ENCODE data around the gene CRIP1.
A peak's percentile ranks its signal among the peaks of the same experiment; 100 is the strongest.

CRIP1 gene

GRCh38 chr14:105486163-105486973, at the start of gene CRIP1:
TSS of gene CRIP1 (plus strand) at chr14:105486886. CDS start at chr14:105487260, 374 bp downstream.
- DNase-seq (ENCODE audit: low spot score), result no peak
- Mint-ChIP-seq H3K4me3 (peak within 1 kb of the TSS; percentile 91), H3K4me1 (ENCODE audit: low read depth) (peaks cover 26% of the 10 kb centered on the region), H3K9me3 (no peaks in the 10 kb centered on the region), H3K36me3 (ENCODE audit: low read depth) (peaks cover 7% of the 10 kb centered on the region), H3K27ac (peak within 1 kb of the TSS; percentile 88), H3K27me3 (ENCODE audit: low read depth) (no peaks in the 10 kb centered on the region)

DNA sequence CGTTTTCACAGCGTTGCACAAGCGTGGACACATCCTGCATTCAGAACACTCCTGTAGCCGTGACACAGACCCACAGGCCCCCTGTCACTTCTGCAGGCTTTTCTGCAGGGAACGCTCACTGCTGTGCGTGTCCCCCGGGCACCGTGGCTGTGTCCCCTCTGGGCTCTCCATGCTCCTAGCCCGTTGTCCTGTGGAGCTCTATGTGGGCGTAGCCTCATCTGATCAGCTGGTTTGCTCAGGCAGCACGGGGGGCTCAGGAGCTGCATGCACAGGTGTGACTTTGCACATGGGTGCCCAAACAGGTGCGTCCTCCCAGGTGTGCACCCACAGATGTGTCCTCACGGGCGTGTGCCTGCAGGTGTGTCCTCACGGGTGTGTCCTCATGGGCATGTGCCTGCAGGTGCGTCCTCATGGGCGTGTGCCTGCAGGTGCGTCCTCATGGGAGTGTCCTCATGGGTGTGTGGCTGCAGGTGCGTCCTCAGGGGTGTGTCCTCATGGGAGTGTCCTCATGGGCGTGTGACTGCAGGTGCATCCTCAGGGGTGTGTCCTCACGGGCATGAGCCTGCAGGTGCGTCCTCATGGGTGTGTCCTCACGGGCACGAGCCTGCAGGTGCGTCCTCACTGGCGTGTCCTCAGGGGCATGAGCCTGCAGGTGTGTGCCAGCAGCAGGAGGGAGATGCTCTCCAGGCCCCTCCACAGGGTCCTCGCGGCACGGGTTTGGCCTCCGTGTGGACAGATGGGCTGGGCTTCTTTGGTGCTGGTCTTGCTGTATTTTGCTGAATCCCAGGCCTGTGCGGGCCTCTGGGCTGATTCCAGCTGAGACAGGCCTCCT, 49.6 kb upstream of the CRIP1 start:
- Mint-ChIP-seq H3K4me3 (no peak overlapping the region), H3K27ac (no peak overlapping the region), H3K4me1 (ENCODE audit: low read depth) (no peaks in the 10 kb centered on the region), H3K9me3 (no peaks in the 10 kb centered on the region), H3K27me3 (ENCODE audit: low read depth) (no peaks in the 10 kb centered on the region), H3K36me3 (ENCODE audit: low read depth) (peaks cover 12% of the 10 kb centered on the region)
- DNase-seq (ENCODE audit: low spot score), result no peak

DNA sequence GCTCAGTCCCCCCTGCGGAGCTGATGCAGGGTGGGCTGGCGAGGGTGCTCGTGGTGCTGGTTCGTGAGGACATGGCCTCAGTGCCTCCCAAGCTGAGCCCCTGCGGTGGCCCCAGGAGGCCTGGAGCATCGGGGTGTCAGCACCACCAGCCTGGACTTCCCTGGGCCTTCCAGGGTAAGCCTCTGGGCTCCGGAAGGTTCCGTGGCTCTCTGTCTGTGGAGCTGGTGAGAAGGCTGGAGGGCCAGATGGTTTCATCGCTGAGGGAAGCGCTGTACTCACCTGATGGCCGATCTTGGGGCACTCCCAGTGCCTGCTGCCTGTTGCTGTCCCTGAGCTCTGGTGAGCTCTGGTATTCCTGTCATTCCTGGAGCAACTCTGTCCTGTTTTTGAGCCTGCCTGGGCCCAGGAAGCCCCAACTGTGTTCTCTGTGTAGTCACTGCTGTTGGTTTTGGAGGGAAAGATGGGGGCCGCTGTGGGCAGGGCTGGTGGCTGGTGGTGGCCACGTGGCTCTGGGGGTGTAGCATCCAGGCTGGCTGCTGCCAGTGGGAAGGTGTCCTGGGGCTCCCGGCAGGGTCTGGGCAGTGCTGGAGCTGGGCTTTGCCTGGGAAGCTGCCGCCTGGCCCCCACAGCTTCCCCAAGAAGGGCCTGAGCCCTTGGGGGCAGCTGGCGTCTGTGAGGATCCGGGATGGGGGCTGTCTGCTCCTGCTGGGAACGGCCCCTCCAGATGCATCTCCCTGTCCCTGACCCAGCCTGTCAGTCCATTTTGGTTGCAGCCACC, 48.8 kb upstream of the CRIP1 start:
- Mint-ChIP-seq H3K4me1 (ENCODE audit: low read depth) (no peaks in the 10 kb centered on the region), H3K9me3 (no peaks in the 10 kb centered on the region), H3K4me3 (no peak overlapping the region), H3K27me3 (ENCODE audit: low read depth) (no peaks in the 10 kb centered on the region), H3K36me3 (ENCODE audit: low read depth) (peaks cover 14% of the 10 kb centered on the region), H3K27ac (no peak overlapping the region)
- no peak for DNase-seq (ENCODE audit: low spot score)

GRCh38 chr14:105439179-105439578, 47.5 kb upstream of the CRIP1 start:
- Mint-ChIP-seq H3K36me3 (ENCODE audit: low read depth) (peaks cover 14% of the 10 kb centered on the region), H3K4me3 (no peak overlapping the region), H3K9me3 (no peaks in the 10 kb centered on the region), H3K27ac (no peak overlapping the region), H3K4me1 (ENCODE audit: low read depth) (no peaks in the 10 kb centered on the region), H3K27me3 (ENCODE audit: low read depth) (no peaks in the 10 kb centered on the region)
- no peak for DNase-seq (ENCODE audit: low spot score)

DNA sequence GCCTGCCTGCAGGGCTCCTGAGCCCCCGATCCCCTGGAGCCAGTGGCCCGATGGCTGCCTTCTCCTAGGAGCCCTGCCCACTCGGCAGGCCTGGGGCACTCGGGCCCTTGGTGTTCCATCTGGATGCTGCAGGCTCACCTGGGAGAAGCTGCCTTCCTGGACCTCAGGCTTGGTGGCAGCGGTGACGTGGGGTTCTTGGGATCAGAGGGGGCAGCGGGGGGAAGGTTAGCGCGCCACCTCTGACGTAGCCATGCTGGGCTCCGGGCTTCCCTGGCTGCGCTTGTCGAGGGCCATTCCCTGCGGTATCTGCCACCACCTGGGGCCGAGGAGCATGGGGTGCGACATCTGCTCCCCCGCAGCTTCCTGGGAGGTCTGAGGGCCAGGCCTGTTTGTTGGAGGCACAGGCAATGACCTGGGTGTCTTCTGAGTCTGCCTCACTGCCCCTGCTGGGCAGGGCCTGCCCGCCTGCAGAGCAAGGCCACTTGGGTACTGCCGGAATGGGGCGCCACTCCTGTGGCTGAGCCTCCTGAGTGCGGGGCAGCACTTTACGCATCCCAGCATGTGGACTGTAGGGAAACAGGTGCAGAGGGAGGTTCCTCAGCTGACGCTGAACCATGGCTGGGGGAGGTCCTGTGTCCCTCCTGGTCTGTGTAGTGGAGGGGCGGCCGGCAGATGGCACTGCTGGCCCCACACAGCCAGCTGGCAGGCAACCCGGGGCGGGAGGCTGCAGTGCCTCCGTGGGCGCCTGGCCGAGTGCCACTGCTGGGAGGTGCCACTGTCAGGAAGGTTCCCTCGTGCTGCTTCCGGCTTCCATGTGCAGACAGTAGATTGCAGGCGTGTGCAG, 46.8 kb upstream of the CRIP1 start:
- Mint-ChIP-seq H3K27me3 (ENCODE audit: low read depth) (no peaks in the 10 kb centered on the region), H3K4me3 (no peak overlapping the region), H3K27ac (no peak overlapping the region), H3K36me3 (ENCODE audit: low read depth) (peaks cover 13% of the 10 kb centered on the region), H3K4me1 (ENCODE audit: low read depth) (no peaks in the 10 kb centered on the region), H3K9me3 (no peaks in the 10 kb centered on the region)
- no peak for DNase-seq (ENCODE audit: low spot score)

- no peaks in the 10 kb centered on the region for H3K4me1 Mint-ChIP-seq (ENCODE audit: low read depth)
- H3K4me3 Mint-ChIP-seq, result no peak overlapping the region
- H3K27ac Mint-ChIP-seq, result no peak overlapping the region
- H3K9me3 Mint-ChIP-seq, result no peaks in the 10 kb centered on the region
- H3K27me3 Mint-ChIP-seq (ENCODE audit: low read depth), result no peaks in the 10 kb centered on the region
- H3K36me3 Mint-ChIP-seq (ENCODE audit: low read depth), result peaks cover 12% of the 10 kb centered on the region
- no peak for DNase-seq (ENCODE audit: low spot score)
Observed at GRCh38 chr14:105440554-105440900, 46.2 kb upstream of the CRIP1 start.

DNA sequence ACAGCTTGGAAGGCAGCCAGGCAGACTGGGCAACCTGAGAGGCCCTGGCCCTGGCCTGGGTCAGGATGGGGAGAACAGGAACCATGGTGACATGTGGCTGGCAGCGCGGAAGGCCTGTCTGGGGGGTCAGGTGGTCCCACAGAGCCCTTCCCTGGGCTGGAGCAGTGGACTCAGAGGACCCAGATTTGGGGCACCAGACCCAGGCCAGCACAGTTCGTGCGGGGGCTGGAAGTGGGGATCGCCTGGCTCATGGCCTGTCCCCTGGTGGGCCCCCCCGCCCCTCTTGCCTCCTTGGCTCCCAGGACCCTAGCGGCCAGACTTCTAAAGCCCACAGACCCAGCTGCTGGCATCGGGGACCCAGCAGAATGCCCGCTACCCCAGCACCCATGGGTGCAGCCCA, 45.7 kb upstream of the CRIP1 start:
- H3K27ac Mint-ChIP-seq, result no peak overlapping the region
- DNase-seq (ENCODE audit: low spot score), result no peak
- peaks cover 9% of the 10 kb centered on the region for H3K36me3 Mint-ChIP-seq (ENCODE audit: low read depth)
- no peaks in the 10 kb centered on the region for H3K4me1 Mint-ChIP-seq (ENCODE audit: low read depth)
- no peaks in the 10 kb centered on the region for H3K9me3 Mint-ChIP-seq
- H3K27me3 Mint-ChIP-seq (ENCODE audit: low read depth), result no peaks in the 10 kb centered on the region
- no peak overlapping the region for H3K4me3 Mint-ChIP-seq

DNA sequence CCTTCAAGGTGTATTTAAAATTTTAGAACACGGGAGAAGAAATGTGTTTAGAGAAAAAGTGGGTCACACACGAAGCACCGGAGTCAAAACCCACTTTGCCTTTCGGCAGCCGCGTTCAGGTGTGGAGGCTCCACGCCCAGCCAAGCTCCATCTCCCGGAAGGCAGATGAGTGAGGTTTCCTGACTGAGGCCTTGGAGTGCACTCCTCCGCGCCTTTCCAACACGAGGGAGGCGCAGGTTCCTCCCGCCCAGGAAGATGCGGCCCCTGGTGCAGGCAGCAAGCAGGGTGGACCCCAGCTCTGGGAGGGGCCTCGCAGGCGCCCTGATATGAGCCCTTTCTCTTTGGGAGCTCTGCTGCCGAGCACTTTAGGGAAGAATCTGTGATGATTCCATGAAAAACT, 44.6 kb upstream of the CRIP1 start:
- H3K4me3 Mint-ChIP-seq, result no peak overlapping the region
- H3K36me3 Mint-ChIP-seq (ENCODE audit: low read depth), result peaks cover 7% of the 10 kb centered on the region
- H3K27me3 Mint-ChIP-seq (ENCODE audit: low read depth), result no peaks in the 10 kb centered on the region
- H3K4me1 Mint-ChIP-seq (ENCODE audit: low read depth), result no peaks in the 10 kb centered on the region
- H3K27ac Mint-ChIP-seq, result no peak overlapping the region
- DNase-seq (ENCODE audit: low spot score), result no peak
- no peaks in the 10 kb centered on the region for H3K9me3 Mint-ChIP-seq

DNA sequence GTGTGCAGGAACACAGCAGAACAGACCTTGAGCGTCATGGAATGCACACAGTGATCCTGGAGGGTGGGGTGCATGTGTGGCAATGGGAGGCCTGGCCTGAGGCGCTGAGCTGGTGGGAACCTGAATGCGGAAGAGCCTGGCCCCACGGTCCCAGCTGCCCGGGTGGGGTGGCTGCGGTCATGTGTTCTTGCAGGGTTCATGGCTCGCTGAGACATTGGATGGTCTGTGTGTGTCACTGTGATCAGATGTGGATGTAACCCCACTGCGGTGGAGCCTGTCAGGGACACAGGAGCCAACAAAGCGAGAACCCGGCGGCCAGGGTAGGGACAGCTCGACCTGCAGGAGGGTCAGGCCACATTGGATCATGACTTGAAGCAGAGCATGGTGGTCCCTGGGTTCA, 43.9 kb upstream of the CRIP1 start:
- H3K36me3 Mint-ChIP-seq (ENCODE audit: low read depth), result peaks cover 7% of the 10 kb centered on the region
- H3K27ac Mint-ChIP-seq, result no peak overlapping the region
- no peaks in the 10 kb centered on the region for H3K27me3 Mint-ChIP-seq (ENCODE audit: low read depth)
- no peaks in the 10 kb centered on the region for H3K9me3 Mint-ChIP-seq
- no peaks in the 10 kb centered on the region for H3K4me1 Mint-ChIP-seq (ENCODE audit: low read depth)
- DNase-seq (ENCODE audit: low spot score), result no peak
- H3K4me3 Mint-ChIP-seq, result no peak overlapping the region

DNA sequence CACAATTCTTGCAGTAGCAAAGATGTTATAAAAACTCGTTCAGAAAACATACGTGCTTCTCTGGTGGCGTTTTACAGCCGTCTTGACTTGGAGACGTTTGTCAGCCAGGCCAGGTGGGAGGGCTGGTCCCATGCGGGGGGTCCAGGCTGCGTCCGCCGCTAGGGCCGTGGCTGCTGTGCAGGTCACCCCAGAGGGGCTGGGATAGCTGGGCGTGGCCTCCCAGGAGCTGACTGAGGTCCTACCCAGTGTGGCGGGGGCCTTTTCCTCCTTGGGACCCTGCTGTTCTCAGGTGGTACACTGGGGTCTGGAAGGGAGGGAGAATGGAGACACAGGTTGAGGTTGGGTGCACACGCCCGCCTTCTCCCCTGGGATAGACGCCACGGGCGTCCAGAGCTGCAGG, 41.8 kb upstream of the CRIP1 start:
- Mint-ChIP-seq H3K4me1 (ENCODE audit: low read depth) (no peaks in the 10 kb centered on the region), H3K27ac (no peak overlapping the region), H3K4me3 (no peak overlapping the region), H3K27me3 (ENCODE audit: low read depth) (no peaks in the 10 kb centered on the region), H3K9me3 (no peaks in the 10 kb centered on the region), H3K36me3 (ENCODE audit: low read depth) (peaks cover 7% of the 10 kb centered on the region)
- no peak for DNase-seq (ENCODE audit: low spot score)

GRCh38 chr14:105445290-105445689, 41.4 kb upstream of the CRIP1 start:
- no peak overlapping the region for H3K27ac Mint-ChIP-seq
- H3K4me3 Mint-ChIP-seq, result no peak overlapping the region
- no peak for DNase-seq (ENCODE audit: low spot score)
- H3K9me3 Mint-ChIP-seq, result no peaks in the 10 kb centered on the region
- no peaks in the 10 kb centered on the region for H3K4me1 Mint-ChIP-seq (ENCODE audit: low read depth)
- peaks cover 7% of the 10 kb centered on the region for H3K36me3 Mint-ChIP-seq (ENCODE audit: low read depth)
- no peaks in the 10 kb centered on the region for H3K27me3 Mint-ChIP-seq (ENCODE audit: low read depth)

GRCh38 chr14:105445901-105446845, 40.5 kb upstream of the CRIP1 start:
- peaks cover 7% of the 10 kb centered on the region for H3K36me3 Mint-ChIP-seq (ENCODE audit: low read depth)
- H3K27me3 Mint-ChIP-seq (ENCODE audit: low read depth), result no peaks in the 10 kb centered on the region
- no peak overlapping the region for H3K27ac Mint-ChIP-seq

More at GRCh38 chr14:105445901-105446845, 40.5 kb upstream of the CRIP1 start:
- H3K4me3 Mint-ChIP-seq, result no peak overlapping the region
- no peaks in the 10 kb centered on the region for H3K9me3 Mint-ChIP-seq
- H3K4me1 Mint-ChIP-seq (ENCODE audit: low read depth), result no peaks in the 10 kb centered on the region
- DNase-seq (ENCODE audit: low spot score), result no peak
